Neural cell (in vitro differentiated cells): ENCODE measurements around the gene UBASH3B. TPM values are rescaled to one million over a fixed set of nuclear protein-coding genes. Genes with fewer than 3 reads are reported as not detected.

Experiments
- H2AFZ ChIP-seq: fragments of 200-600, 300-800 bp; sonication (generic), shearing (Covaris generic); 2 replicates; pipeline ENCODE4 v1.6.0; 2014; ENCODE audit warnings: low read depth, mild to moderate bottlenecking, antibody characterized with exemption, low read length, moderate library complexity
- H3F3A ChIP-seq: fragments of 200-600 bp; shearing (Covaris generic); 2 replicates; pipeline ENCODE4 v1.6.1; 2016; ENCODE audit warnings: mild to moderate bottlenecking, moderate library complexity, mixed read lengths, antibody characterized with exemption, low read length; ENCODE audit not compliant: insufficient read depth, poor library complexity, severe bottlenecking
- H3K27ac ChIP-seq: fragments of 200-600, 300-800 bp; sonication (generic), shearing (Covaris generic); 2 replicates; pipeline ENCODE4 v1.5.1; 2014; ENCODE audit warnings: mild to moderate bottlenecking, low read length, moderate library complexity
- H3K27me3 ChIP-seq: fragments of 300-800, 200-600 bp; sonication (generic), shearing (Covaris generic); 2 replicates; pipeline ENCODE4 v1.6.0; 2014; ENCODE audit warnings: mild to moderate bottlenecking, low read depth, low read length, moderate library complexity; ENCODE audit not compliant: insufficient read depth
- H3K36me3 ChIP-seq: fragments of 300-800, 200-600 bp; sonication (generic), shearing (Covaris generic); 2 replicates; pipeline ENCODE4 v1.5.1; 2014; ENCODE audit warnings: mild to moderate bottlenecking, antibody characterized with exemption, low read length, moderate library complexity; ENCODE audit not compliant: insufficient read depth
- H3K4me2 ChIP-seq: fragments of 300-800, 200-600 bp; sonication (generic), shearing (Covaris generic); 2 replicates; pipeline ENCODE4 v1.6.0; 2014; ENCODE audit warnings: mild to moderate bottlenecking, low read length
- H3K4me3 ChIP-seq: fragments of 300-800, 200-600 bp; sonication (generic), shearing (Covaris generic); 2 replicates; pipeline ENCODE4 v1.5.1; 2014; ENCODE audit warnings: mild to moderate bottlenecking, low read length, moderate library complexity
- H3K79me2 ChIP-seq: fragments of 200-600 bp; shearing (Covaris generic); replicated peaks from 2 replicates; pipeline ENCODE4 v1.6.0; 2014; ENCODE audit warnings: mild to moderate bottlenecking, low read length, moderate library complexity; ENCODE audit not compliant: insufficient read depth
- H3K9ac ChIP-seq: fragments of 300-800, 200-600 bp; sonication (generic), shearing (Covaris generic); 2 replicates; pipeline ENCODE4 v1.6.1; 2016; ENCODE audit warnings: mild to moderate bottlenecking, low read length, mixed read lengths
- H3K9me2 ChIP-seq: fragments of 200-600 bp; shearing (Covaris generic); 2 replicates; pipeline ENCODE4 v1.6.1; 2016; ENCODE audit warnings: mild to moderate bottlenecking, low read length, mixed read lengths; ENCODE audit not compliant: insufficient read depth
- H3K9me3 ChIP-seq: fragments of 200-600, 300-800 bp; sonication (generic), shearing (Covaris generic); 2 replicates; pipeline ENCODE4 v1.6.1; 2016; ENCODE audit warnings: mild to moderate bottlenecking, mixed run types, low read length, moderate library complexity, mixed read lengths
- H4K20me1 ChIP-seq: fragments of 200-600 bp; shearing (Covaris generic); 2 replicates; pipeline ENCODE4 v1.6.1; 2016; ENCODE audit warnings: mild to moderate bottlenecking, mixed run types; ENCODE audit not compliant: insufficient read depth
- EP300 ChIP-seq: fragments of 450-650 bp; conservative IDR thresholded peaks from 2 replicates; pipeline ENCODE4 v1.6.1; 2014; ENCODE audit warnings: antibody characterized with exemption, mild to moderate bottlenecking, moderate library complexity; ENCODE audit not compliant: poor library complexity, severe bottlenecking
- EZH2 ChIP-seq: fragments of 200-600, 300-800 bp; shearing (Covaris generic), sonication (generic); IDR thresholded peaks from 2 replicates; pipeline ENCODE4 v1.6.1; 2014; ENCODE audit warnings: antibody characterized with exemption, low read length, borderline replicate concordance, mild to moderate bottlenecking; ENCODE audit not compliant: insufficient read depth, poor library complexity, severe bottlenecking
- MXI1 ChIP-seq: fragments of 450-650 bp; conservative IDR thresholded peaks from 2 replicates; pipeline ENCODE4 v1.6.1; 2014; ENCODE audit warnings: antibody characterized with exemption, mild to moderate bottlenecking; ENCODE audit not compliant: poor library complexity, severe bottlenecking
- POLR2AphosphoS5 ChIP-seq: IDR thresholded peaks from 2 replicates; pipeline ENCODE4 v1.6.1; 2012
- RAD21 ChIP-seq: fragments of 450-650 bp; conservative IDR thresholded peaks from 2 replicates; pipeline ENCODE4 v1.6.1; 2014; ENCODE audit warnings: antibody characterized with exemption, mild to moderate bottlenecking, moderate library complexity
- SMC3 ChIP-seq: fragments of 450-650 bp; conservative IDR thresholded peaks from 2 replicates; pipeline ENCODE4 v1.6.1; 2014; ENCODE audit warnings: antibody characterized with exemption, mild to moderate bottlenecking, moderate library complexity; ENCODE audit not compliant: poor library complexity
- TAF1 ChIP-seq: IDR thresholded peaks from 2 replicates; pipeline ENCODE4 v1.6.1; 2012; ENCODE audit warnings: low read depth
- polyA plus RNA-seq: library from polyadenylated mRNA; depleted of rRNA; stranded (reverse); fragments of >200 nt; gene quantifications from 2 replicates; pipeline ENCODE4 v1.2.3, GENCODE V29; 2014
- TF ChIP-seq, protein P1 (sequence below): IDR thresholded peaks from 2 replicates; pipeline ENCODE4 v1.6.1; 2012; ENCODE audit warnings: borderline replicate concordance
- TF ChIP-seq, protein P2 (sequence below): fragments of 450-650 bp; IDR thresholded peaks from 2 replicates; pipeline ENCODE4 v1.5.1; 2014; ENCODE audit warnings: antibody characterized with exemption, mild to moderate bottlenecking, moderate library complexity; ENCODE audit not compliant: poor library complexity, severe bottlenecking

The UBASH3B gene
- polyA plus RNA-seq, 1 donor from 2014 or later = 4.2 TPM

DNA sequence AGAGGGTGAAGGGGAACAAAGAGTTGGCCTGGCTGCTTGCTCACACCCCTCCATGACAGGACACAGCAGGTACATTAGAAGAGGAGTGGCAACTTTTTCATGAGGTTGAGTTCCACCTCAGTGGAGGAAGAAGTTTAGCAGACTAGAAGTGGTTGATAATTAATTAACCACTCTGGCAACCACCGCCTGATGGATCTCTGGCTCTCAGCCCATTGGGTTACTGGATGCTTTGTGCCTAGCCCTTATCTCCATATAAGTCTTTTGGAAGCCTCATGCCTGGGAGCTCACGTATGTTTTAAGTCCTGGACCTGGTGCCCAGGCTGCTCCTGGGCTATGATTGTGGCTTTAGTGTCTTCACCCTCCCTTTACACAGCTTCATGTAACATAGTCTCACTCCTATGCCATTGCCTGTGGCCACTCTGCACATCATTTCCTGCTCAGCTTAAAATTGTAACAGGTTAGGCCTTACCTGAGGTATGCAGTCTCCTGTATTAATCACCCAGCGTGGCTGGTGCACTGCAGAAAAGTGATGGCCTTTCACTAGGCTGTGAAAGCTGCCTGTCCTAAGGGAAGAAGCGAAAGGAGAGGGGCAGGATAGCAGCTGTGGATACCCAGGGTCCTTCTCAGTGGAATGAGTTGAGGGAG is 110.1 kb downstream of the UBASH3B start:
- H3K36me3 ChIP-seq = no peaks in the 10 kb centered on the region
- H2AFZ ChIP-seq = no peak overlapping the region
- H3K27me3 ChIP-seq = no peaks in the 10 kb centered on the region
- no peaks in the 10 kb centered on the region for H3K9me3 ChIP-seq
- no peak overlapping the region for H3K27ac ChIP-seq
- H3K4me2 ChIP-seq = no peak overlapping the region
- H3K9ac ChIP-seq = no peak overlapping the region
- no peaks in the 10 kb centered on the region for H4K20me1 ChIP-seq
- no peak overlapping the region for H3K4me3 ChIP-seq
- H3F3A ChIP-seq = no peaks in the 10 kb centered on the region
- TF ChIP-seq MXI1 (no peak), EP300 (no peak), SMC3 (no peak), EZH2 (no peak), RAD21 (no peak), POLR2AphosphoS5 (no peak), TAF1 (no peak)
- TF ChIP-seq, protein P1, sequence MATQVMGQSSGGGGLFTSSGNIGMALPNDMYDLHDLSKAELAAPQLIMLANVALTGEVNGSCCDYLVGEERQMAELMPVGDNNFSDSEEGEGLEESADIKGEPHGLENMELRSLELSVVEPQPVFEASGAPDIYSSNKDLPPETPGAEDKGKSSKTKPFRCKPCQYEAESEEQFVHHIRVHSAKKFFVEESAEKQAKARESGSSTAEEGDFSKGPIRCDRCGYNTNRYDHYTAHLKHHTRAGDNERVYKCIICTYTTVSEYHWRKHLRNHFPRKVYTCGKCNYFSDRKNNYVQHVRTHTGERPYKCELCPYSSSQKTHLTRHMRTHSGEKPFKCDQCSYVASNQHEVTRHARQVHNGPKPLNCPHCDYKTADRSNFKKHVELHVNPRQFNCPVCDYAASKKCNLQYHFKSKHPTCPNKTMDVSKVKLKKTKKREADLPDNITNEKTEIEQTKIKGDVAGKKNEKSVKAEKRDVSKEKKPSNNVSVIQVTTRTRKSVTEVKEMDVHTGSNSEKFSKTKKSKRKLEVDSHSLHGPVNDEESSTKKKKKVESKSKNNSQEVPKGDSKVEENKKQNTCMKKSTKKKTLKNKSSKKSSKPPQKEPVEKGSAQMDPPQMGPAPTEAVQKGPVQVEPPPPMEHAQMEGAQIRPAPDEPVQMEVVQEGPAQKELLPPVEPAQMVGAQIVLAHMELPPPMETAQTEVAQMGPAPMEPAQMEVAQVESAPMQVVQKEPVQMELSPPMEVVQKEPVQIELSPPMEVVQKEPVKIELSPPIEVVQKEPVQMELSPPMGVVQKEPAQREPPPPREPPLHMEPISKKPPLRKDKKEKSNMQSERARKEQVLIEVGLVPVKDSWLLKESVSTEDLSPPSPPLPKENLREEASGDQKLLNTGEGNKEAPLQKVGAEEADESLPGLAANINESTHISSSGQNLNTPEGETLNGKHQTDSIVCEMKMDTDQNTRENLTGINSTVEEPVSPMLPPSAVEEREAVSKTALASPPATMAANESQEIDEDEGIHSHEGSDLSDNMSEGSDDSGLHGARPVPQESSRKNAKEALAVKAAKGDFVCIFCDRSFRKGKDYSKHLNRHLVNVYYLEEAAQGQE = no peak
- TF ChIP-seq, protein P2, sequence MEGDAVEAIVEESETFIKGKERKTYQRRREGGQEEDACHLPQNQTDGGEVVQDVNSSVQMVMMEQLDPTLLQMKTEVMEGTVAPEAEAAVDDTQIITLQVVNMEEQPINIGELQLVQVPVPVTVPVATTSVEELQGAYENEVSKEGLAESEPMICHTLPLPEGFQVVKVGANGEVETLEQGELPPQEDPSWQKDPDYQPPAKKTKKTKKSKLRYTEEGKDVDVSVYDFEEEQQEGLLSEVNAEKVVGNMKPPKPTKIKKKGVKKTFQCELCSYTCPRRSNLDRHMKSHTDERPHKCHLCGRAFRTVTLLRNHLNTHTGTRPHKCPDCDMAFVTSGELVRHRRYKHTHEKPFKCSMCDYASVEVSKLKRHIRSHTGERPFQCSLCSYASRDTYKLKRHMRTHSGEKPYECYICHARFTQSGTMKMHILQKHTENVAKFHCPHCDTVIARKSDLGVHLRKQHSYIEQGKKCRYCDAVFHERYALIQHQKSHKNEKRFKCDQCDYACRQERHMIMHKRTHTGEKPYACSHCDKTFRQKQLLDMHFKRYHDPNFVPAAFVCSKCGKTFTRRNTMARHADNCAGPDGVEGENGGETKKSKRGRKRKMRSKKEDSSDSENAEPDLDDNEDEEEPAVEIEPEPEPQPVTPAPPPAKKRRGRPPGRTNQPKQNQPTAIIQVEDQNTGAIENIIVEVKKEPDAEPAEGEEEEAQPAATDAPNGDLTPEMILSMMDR = no peak
- H3K79me2 ChIP-seq = no peaks in the 10 kb centered on the region
- H3K9me2 ChIP-seq = no peaks in the 10 kb centered on the region

DNA sequence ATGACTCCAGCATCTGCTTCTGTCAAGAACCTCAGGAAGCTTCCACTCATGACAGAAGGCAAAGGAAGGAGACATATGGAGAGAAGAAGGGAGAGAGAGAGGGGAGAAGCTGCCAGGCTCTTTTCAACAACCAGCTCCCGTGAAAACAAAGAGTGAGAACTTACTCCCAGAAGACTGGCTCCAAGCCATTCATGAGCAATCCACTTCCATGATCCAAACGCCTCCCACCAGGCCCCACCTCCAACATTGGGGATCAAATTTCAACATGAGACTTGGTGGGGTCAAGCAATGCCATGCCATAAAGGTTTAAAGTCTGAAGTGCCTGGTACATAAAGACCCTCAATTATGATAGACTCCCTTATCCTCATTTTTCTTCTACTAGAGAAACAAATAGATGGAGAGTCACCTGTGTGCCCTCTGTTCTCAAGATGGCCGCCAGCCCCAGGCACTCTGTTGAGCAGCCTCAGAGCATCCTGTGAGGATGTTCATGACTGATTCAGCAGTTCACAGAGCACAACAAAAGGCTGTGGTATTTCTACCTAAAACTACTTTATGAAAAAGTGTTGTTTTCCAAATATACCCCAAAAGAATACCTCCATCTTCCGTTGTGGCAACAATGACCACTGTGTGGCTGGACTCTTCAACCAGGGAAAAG is 113.7 kb downstream of the UBASH3B start:
- Histone ChIP-seq H3K4me2 (no peak overlapping the region), H3K4me3 (no peak overlapping the region), H3K27ac (no peak overlapping the region), H3F3A (no peaks in the 10 kb centered on the region), H3K9ac (no peak overlapping the region), H3K36me3 (no peaks in the 10 kb centered on the region), H3K27me3 (no peaks in the 10 kb centered on the region), H3K9me2 (no peaks in the 10 kb centered on the region), H4K20me1 (no peaks in the 10 kb centered on the region), H3K9me3 (no peaks in the 10 kb centered on the region), H2AFZ (no peak overlapping the region), H3K79me2 (no peaks in the 10 kb centered on the region)
- no peak for TF ChIP-seq MXI1
- TF ChIP-seq, protein P2 = no peak
- no peak for TF ChIP-seq SMC3
- TF ChIP-seq EZH2 = no peak
- no peak for TF ChIP-seq RAD21
- TF ChIP-seq, protein P1 = no peak
